Activated B cell treated with CpG ODN at 0.5 μM for 24 hours (primary cell): ENCODE measurements around the gene TIPRL. TPM values are rescaled to one million over a fixed set of nuclear protein-coding genes. Genes with fewer than 3 reads are reported as not detected.

Experiments used
- ATAC-seq: fragments of 200-7000 bp; cut with Tn5 transposase; one replicate; pipeline ENCODE4 v1.10.0; 2021; ENCODE audit warnings: low read depth, mild to moderate bottlenecking, moderate library complexity
- CTCF ChIA-PET: fragments of 350-600 bp; sonication (Branson Sonifier 250); formaldehyde crosslinking; loops from one replicate; lab custom pipeline; 2021; ENCODE audit warnings: antibody characterized with exemption; lab: Charles Lee
- POLR2A ChIA-PET: fragments of 350-600 bp; sonication (Branson Sonifier 250); formaldehyde crosslinking; loops from one replicate; lab custom pipeline; 2021; ENCODE audit warnings: antibody characterized with exemption; lab: Charles Lee
- DNase-seq: peaks from one replicate; pipeline ENCODE4 v3.0.0; 2022
- H3K27ac Mint-ChIP-seq: one replicate; pipeline ENCODE4 v1.8.0; 2020; ENCODE audit warnings: mixed read lengths
- H3K27me3 Mint-ChIP-seq: one replicate; pipeline ENCODE4 v1.8.0; 2021; ENCODE audit warnings: mixed read lengths
- H3K36me3 Mint-ChIP-seq: one replicate; pipeline ENCODE4 v1.8.0; 2021; ENCODE audit warnings: low read depth, mixed read lengths
- H3K4me1 Mint-ChIP-seq: one replicate; pipeline ENCODE4 v1.8.0; 2021; ENCODE audit warnings: mixed read lengths
- H3K4me3 Mint-ChIP-seq: one replicate; pipeline ENCODE4 v1.8.0; 2020; ENCODE audit warnings: mild to moderate bottlenecking, mixed read lengths
- H3K9me3 Mint-ChIP-seq: one replicate; pipeline ENCODE4 v1.8.0; 2020; ENCODE audit warnings: mixed read lengths
- intact Hi-C: fragments of 100-400 bp; cut with micrococcal nuclease; formaldehyde crosslinking; loops from one replicate; pipeline ENCODE4 v1.15.1; 2024
- total RNA-seq: library from RNA; stranded (reverse); gene quantifications from 2 replicates; pipeline ENCODE4 v1.2.3, GENCODE V29; 2022
- TF ChIP-seq, protein P1 (sequence below): fragments of 200-600 bp; IDR thresholded peaks from one replicate; pipeline ENCODE4 v1.8.0; 2022; ENCODE audit warnings: antibody characterized with exemption, mild to moderate bottlenecking

TIPRL gene
- total RNA-seq, 1 donor from 2014 or later, result 29.8 TPM

DNA sequence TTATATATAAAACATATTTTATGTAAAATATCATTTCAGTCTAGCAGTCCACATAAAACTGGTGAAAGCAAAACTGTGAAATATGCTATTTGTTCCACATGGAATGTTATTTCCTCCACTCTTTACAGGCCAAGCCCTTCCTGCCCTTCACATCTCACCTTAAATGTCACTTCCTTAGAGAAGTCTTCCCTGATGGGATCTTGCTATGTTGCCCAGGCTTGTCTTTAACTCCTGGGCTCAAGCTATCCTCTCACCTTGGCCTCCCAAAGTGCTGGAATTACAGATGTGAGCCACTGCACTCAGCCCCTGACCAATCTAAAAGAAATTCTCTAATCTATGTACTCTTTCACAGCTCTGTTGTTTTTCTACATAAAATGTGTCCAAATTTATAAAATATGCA lies 39.7 kb upstream of the TIPRL start:
- Mint-ChIP-seq H3K4me1 (peaks cover 18% of the 10 kb centered on the region), H3K4me3 (no peak overlapping the region), H3K27me3 (peaks cover 25% of the 10 kb centered on the region), H3K9me3 (no peaks in the 10 kb centered on the region), H3K36me3 (peaks cover 5% of the 10 kb centered on the region), H3K27ac (no peak overlapping the region)
- POLR2A ChIA-PET, result interaction anchor here (0.6 kb wide), 1 partner anchor 1145 kb away, joined by 6 read pairs; no protein-coding TSS in a partner anchor
- TF ChIP-seq, protein P1, sequence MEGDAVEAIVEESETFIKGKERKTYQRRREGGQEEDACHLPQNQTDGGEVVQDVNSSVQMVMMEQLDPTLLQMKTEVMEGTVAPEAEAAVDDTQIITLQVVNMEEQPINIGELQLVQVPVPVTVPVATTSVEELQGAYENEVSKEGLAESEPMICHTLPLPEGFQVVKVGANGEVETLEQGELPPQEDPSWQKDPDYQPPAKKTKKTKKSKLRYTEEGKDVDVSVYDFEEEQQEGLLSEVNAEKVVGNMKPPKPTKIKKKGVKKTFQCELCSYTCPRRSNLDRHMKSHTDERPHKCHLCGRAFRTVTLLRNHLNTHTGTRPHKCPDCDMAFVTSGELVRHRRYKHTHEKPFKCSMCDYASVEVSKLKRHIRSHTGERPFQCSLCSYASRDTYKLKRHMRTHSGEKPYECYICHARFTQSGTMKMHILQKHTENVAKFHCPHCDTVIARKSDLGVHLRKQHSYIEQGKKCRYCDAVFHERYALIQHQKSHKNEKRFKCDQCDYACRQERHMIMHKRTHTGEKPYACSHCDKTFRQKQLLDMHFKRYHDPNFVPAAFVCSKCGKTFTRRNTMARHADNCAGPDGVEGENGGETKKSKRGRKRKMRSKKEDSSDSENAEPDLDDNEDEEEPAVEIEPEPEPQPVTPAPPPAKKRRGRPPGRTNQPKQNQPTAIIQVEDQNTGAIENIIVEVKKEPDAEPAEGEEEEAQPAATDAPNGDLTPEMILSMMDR, result no peak
- intact Hi-C loops, result no loop called here
- CTCF ChIA-PET, result interaction anchor here (1.6 kb wide), 1 partner anchor 57 kb away, joined by 6 read pairs; no protein-coding TSS in a partner anchor
- no peak for DNase-seq
- ATAC-seq, result no peak

DNA sequence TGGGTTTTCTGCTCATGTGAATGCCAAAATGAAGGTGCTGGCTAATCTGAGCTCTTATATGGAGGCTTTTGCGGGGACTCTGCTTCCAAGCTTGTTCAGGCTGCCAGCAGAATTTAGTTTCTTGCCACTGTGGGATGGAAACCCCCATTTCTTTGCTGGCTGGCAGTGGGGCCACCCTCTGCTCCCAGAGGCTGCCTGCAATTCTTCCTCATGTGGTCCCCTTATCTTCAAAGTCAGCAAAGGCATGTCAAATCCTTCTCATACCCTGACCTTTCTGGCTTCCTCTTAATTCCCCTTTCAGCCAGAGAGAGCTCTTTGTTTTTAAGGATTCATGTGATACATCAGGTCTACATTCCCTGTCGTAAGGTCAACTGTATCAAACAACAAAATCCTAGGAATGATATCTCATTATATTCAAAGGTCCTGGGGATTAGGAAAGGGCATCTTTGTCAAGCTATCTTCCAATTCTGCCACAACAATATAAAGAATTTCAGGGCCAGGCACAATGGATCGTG lies 36.8 kb upstream of the TIPRL start:
- Mint-ChIP-seq H3K4me1 (peaks cover 17% of the 10 kb centered on the region), H3K27me3 (peaks cover 6% of the 10 kb centered on the region), H3K36me3 (peaks cover 4% of the 10 kb centered on the region), H3K4me3 (no peak overlapping the region), H3K27ac (no peak overlapping the region), H3K9me3 (no peaks in the 10 kb centered on the region)
- ChIA-PET POLR2A (no interaction called here), CTCF (no interaction called here)
- intact Hi-C loops, result loop anchor here (2.0 kb wide), 1 partner anchor 85 kb away; the partner anchor contains the start of gene SFT2D2
- TF ChIP-seq, protein P1, result no peak
- DNase-seq (no peak), ATAC-seq (no peak)

DNA sequence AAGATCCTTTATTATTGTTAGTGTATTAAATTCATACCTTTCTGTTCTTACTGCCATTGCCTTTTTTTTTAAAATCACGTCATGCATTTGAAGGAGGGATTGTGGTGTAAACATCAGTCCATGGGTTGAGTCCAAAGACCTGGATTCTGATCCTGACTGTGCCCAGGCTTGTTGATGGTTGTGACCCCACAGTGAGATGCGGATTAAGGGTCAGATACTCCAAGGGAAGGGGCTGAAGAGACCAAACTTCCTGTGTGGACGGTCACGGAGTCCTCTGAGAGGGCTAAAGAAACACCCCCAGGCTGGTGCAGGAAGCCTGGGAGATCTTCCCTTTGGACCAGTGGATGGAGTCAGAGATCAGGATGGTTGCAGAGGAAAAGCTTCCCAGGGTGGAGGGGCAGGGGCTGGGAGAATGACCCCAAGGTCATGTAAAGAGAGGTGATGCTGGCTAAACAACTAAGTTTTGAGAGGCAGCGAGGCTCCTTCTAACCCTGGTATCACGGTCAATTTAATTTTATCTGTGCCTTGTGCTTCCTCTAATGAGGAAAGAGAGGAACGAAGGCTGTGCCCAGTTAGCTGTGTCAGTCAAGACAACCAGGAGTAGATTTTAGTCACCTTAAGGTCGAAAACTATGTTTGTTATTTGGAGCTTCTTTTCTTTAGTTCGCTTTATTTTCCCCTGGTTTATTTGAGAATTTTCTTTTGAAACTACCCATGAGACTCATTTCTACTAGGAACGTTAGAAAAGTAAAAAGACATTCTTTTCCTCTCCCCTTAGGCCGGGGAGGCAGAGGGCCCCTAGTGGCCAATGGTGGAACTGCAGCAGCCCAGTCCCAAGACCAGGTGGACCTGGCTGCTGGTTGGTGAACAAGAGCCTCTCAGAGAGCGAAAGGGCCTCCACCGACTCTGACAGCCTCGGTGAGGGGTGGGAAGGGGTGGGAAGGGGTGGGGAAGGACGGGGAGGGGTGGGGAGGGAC lies 33.3 kb upstream of the TIPRL start:
- CTCF ChIA-PET, result interaction anchor here (0.7 to 1.4 kb wide), 4 partner anchors 9 to 77 kb away, joined by 3 to 6 read pairs (median 4); partner anchors contain the start of gene GPR161
- Mint-ChIP-seq H3K27me3 (no peaks in the 10 kb centered on the region), H3K36me3 (no peaks in the 10 kb centered on the region), H3K9me3 (no peaks in the 10 kb centered on the region), H3K4me3 (peak overlapping the region; percentile 32), H3K27ac (peak overlapping the region; percentile 53), H3K4me1 (peaks cover 14% of the 10 kb centered on the region)
- TF ChIP-seq, protein P1, result peak; percentile 91
- POLR2A ChIA-PET, result no interaction called here
- ATAC-seq, result peak; percentile 100
- peak; percentile 80 for DNase-seq
- intact Hi-C loops, result loop anchor here (1.0 to 2.0 kb wide), 3 partner anchors 8 to 61 kb away; partner anchors contain the start of gene TIPRL

DNA sequence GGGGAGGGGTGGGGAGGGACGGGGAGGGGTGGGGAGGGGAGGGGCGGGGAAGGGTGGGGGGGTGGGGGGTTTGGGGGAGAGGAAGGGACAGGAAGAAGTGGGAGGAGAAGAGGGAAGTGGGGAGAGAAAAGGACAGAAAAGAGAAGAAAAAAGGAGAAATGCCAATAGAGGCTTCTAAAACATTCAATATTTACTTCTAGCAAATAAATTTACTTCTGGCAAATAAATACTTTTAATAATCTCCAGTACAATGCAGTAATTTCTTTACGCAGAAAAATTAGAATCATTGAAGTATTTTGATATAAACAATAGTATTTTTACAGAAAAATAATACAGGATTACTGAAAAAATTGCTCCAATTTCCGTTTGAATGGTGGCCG lies 32.6 kb upstream of the TIPRL start:
- TF ChIP-seq, protein P1, result no peak
- CTCF ChIA-PET, result interaction anchor here (0.9 to 1.4 kb wide), 2 partner anchors 10 to 78 kb away, joined by 3 to 5 read pairs; partner anchors contain the start of gene GPR161
- no peaks in the 10 kb centered on the region for H3K27me3 Mint-ChIP-seq
- H3K4me3 Mint-ChIP-seq, result no peak overlapping the region
- H3K27ac Mint-ChIP-seq, result no peak overlapping the region
- DNase-seq (no peak), ATAC-seq (no peak)
- POLR2A ChIA-PET, result no interaction called here
- no peaks in the 10 kb centered on the region for H3K36me3 Mint-ChIP-seq
- H3K4me1 Mint-ChIP-seq, result peaks cover 14% of the 10 kb centered on the region
- H3K9me3 Mint-ChIP-seq, result no peaks in the 10 kb centered on the region
- intact Hi-C loops, result no loop called here

DNA sequence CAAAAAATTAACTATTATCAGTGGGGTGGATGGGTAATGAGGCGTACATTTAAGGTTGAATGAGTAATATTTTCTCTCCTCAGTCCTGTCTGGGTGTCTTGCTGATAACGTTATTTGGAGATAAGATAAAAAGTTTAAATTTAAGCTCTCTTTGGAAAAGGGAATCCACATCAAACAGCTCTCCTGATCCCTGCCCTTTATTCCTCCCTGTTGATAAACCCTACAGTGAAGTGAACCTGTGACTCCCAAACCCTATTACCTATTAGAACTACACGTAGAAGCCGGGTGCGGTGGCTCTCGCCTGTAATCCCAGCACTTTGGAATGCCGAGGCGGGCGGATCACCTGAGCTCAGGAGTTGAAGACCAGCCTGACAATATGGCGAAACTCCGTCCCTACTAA lies 32.1 kb upstream of the TIPRL start:
- Mint-ChIP-seq H3K4me3 (no peak overlapping the region), H3K9me3 (no peaks in the 10 kb centered on the region), H3K4me1 (peaks cover 14% of the 10 kb centered on the region), H3K27ac (no peak overlapping the region), H3K27me3 (no peaks in the 10 kb centered on the region), H3K36me3 (no peaks in the 10 kb centered on the region)
- ChIA-PET CTCF (no interaction called here), POLR2A (no interaction called here)
- intact Hi-C loops, result no loop called here
- TF ChIP-seq, protein P1, result no peak
- DNase-seq, result no peak
- no peak for ATAC-seq
